NK-92 treated with Interleukin-12 subunit alpha and Interleukin-12 subunit beta, amount 100 ng/mL, for 24 hours (cell line): Measurements from ENCODE around the gene FARS2.

ENCODE experiments used
- DNase-seq: peaks from one replicate; lab custom pipeline; 2025; lab: John Stamatoyannopoulos, UW

FARS2 gene

DNA sequence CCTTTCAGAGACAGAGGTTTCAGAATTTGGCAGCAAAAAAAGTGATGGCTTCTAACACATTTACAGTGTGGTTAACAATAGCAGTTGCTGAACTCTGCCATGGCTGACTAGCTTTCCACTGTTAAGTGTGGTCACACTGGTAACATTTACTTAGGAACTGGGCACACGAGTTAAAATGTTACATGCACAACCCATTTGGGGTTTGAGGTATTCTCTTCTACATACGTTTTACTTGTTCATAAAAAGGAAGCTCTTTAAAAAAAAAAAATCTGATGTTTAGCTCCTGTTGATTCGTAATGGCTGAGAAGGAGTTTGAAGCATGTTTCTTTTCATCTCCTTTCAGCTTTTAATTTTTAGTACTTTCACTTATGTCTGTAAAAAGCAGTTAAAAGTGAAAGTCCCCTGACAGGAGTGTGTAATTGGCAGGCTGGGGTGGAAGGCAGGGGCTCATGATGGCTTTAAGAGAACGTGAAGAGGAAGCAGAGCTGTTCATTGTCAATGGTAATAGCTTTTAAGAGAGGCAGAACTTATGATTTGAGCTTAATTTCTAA lies 245.9 kb downstream of the FARS2 start:
- DNase-seq, result no peak

DNA sequence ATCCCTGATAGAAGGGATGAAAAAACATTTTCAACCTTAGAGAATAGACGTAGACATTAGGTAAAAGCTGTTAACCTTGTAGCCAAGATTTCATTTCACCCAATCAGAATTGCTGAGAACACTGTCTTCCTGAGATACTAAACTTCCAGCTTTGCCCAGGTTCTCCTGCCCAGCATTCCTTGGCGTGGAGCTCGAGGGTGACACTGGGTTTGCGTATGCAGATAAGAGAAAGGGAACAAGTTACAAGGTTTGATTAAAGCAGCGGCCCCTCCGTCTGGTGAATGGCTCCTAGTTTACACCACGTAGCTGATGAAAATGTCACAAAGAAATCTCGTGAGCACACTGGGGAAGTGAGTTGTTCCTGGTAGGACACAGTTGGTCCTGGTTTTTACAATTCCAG lies 247.8 kb downstream of the FARS2 start:
- DNase-seq, result no peak

DNA sequence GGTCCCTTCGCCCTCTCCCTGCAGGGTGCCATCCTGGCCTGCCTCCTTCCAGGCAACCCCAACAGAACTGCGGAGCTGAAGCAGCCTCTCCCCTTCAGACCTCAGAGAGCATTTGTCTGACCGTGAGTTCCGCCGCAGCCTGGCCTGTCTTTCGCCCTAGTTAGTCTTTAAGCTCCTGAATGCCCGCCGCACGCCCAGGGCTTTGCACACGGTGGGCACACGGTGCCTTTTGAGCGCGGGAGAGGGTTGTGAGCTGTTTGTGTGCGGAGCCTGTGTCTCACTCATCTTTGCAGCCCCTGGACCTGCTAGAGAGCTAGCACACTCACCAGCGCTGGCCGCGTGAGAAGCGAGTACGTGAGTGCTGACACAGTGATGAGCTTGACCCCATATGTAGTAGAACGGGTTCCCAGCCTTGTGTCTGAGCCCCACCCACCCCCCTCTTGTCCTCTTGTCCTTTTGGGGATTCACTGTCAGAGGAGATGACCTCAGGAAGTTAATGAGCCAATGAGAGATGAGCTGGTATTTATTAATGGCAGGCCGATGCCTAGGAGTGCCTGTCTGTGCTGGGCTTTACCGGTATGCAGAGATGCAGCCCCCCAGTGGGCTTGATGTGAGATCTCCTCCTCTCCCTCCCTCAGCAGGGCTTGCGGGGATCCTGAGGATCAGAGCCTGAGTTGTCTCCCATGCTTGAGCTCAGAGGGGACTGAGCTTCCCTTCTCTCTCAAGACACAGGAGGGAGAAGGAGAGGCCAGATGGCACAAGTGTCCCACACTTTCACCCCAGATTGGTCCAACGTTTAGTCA lies 249.2 kb downstream of the FARS2 start:
- no peak for DNase-seq

DNA sequence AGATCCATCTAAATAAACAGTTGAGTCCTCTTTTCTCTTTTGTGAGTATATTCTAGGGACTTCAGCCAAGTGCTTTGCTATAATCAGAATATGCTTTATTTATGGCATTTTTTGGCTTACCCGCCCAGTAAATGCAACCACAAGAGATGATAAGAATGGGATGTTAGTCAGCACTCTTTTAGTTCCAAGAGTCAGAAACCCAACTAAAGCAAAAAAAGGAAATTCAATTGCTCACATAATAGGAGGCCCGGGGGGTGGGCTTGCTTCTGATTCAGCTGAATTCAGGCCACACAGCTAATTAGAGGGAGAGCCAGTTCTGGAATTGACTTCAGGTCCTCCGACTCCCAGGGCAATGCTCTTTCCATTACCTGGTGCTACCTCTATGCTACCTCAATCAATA lies 250.6 kb downstream of the FARS2 start:
- no peak for DNase-seq

DNA sequence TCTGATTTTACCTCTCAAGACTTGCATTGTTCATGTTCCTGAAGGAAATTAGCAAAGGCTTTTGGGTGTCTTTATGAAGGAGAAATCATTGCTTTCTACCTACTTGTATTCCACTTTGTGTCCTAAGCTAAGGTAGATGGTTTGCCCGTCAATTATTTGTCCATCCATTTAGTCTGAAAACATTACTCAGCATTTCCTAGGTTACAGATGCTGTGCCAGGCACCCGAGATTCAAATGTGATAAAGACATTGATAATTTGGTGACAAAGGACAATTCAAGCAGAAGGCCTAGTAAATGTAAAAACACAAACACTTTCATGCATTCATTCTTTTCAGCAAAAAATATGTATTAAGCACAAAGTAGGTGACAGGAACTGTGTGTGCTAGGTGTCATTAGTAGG lies 251.1 kb downstream of the FARS2 start:
- no peak for DNase-seq

DNA sequence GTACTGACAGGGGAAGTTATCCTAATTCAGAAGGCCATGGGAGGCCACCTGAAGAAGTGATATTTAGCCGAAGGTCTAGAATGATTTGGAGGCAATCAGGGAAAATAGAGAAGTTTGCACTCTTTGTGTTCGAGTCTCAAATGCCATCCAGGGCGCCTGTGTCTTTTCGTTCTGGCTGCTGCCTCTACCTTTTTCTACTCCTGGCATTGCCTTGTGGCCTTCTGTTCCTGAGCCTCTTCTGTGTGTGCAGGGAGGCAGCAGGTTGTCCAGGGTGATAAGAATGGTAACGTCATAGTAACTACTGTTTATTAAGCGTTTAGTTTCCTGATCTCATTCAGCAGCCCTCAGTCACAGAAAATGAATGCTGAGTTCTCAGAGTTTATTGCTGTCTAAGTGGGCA lies 252.1 kb downstream of the FARS2 start:
- DNase-seq, result no peak

DNA sequence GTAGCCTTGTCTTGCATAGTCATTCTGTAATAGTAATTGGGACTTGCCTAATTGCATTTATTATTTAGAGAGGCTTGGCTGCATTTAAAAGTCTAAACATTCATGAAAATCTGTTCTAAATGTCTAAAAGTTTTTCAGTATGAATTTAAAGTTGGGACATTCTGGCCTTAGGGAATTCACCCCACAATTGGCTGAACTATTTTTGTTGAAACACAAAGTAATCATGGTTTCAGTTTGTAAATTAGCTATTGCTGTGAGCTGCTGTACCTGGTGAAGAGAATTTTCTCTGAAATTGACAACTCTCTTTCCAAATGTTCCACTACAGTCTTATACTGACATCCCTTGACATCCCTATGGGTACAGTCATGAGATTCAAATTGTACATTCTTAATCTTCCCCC lies 253.0 kb downstream of the FARS2 start:
- no peak for DNase-seq

DNA sequence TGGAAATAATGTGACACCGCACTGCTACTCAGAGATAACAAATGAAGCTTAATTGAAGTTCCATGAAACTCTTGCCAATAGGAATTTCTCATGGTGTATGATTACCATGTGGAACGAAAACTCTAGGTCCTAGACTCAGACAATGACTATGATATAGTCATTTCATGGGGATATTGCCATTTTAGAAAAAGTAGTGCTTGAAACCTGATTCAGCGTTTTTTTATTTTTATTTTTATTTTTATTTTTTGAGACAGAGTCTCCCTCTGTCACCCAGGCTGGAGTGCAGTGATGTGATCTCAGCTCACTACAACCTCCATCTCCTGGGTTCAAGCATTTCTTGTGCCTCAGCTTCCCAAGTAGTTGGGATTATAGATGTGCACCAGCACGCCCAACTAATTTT lies 253.9 kb downstream of the FARS2 start:
- no peak for DNase-seq

DNA sequence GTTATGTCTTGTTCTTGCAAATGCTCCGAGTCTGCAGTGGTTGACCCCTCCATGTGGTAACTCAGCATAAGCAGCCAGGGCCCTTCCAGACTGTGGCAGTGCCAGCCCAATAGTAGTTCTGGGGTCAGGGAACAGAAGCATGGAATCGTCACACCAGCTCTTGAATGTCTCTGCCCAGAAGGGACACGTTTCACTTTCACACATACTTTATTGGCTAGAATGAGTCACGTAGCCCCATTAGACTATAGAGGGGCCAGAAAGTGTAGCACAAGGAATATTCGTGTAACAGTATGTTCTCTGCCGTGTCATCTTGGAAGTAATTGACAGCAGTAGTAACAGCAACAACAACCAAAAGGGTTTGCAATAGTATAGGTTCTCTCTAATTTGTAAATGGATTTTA lies 254.7 kb downstream of the FARS2 start:
- peak; percentile 33 for DNase-seq

DNA sequence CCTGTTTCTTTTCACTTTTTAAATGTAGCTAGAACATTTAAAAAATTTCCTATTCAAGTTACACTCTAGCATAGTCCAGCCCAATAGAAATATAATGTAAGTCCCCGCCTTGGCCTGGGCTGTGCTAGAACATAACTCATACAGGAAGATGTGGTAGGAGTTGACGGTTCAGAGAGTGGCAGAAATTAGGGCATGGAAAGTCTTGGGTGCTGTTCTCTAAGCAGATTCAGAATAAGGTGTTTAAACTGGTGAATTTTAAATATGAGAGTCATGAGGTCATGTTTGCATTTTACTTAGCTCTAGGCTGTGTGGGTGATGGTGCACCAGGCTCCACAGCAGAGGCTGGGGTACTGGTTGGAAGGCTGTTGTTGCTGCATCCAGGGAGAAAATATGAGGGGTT lies 256.5 kb downstream of the FARS2 start:
- peak; percentile 47 for DNase-seq

DNA sequence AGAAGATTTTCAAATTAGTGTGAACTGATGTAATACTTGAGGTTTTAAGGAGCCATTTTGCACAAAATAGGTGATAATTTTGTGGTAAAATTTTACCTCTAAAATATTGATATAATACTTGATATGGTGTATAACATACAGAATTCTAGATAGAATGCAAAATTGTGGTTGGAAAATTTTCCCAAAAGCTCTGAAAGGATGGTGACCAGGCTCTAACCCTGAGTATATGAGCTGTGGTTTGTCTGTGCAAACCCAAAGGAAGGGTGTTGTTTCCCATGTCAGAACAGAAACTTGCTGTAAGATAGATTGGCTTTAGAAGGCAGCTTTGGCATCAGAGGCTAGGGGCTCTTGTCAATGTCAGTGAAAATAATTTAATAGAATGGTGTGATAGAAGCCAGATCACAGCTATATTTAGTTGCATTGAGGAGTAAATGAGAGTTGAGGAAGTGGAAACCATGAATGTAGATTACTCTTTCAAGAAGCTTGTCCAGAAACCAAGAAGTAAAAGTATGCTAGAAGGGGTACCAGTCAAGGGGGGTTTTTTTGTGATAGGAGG lies 257.7 kb downstream of the FARS2 start:
- peak; percentile 14 for DNase-seq

DNA sequence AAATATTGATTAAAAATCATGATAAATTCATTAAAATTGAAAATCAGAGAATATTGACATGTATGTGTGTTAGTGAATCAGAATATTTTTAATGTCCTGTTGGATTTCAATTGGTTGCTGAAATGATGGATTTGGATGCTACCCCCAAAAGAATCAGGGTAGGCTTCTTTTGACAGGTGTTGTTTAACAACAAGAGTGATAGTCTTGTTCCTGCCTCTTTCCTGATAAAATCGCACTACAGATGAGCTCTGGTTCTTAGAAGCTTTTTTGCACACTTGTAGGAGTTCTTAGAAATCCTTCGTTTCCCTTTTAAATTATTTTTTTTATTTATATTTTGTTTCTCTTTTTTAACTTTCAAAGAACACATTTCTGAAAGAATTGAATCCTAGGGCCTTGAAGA lies 259.5 kb downstream of the FARS2 start:
- DNase-seq, result no peak

DNA sequence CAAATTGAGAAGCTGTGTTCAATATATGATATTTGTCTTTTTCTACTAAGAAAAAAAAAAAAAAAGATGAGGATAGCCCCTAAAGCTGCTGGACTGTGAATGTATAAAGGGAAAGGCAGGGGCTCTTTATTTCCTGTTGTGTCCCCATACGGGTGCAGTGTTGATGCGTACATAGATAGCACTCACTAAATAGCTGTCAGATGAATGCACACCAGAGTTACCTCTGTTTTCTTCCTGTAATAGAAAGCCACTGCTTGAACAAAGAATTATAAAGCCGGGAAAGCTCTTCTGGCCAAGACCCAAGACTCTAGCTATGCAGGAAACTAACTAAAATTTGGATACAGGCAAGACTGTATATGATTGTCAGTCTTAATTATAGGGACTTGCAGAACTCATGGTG lies 260.0 kb downstream of the FARS2 start:
- no peak for DNase-seq

DNA sequence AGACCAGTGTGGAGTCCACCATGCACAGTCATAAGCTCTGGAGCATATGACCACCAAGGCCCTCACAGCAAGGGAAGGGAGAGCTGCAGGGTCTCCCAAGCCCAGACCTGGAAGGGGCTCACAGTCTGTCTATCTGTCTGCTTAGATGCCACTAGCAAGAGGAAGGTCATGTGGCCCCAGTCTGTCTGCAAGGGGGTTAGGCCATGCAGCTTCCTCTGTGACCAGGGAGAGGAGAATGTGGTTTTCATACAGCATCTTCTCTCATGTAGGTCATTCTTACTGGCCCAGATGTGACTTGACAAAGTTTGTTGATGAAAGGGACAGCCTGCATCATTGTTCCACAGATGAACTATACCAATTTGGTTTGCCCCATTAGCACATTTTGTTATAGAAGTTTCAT lies 260.8 kb downstream of the FARS2 start:
- peak; percentile 15 for DNase-seq

DNA sequence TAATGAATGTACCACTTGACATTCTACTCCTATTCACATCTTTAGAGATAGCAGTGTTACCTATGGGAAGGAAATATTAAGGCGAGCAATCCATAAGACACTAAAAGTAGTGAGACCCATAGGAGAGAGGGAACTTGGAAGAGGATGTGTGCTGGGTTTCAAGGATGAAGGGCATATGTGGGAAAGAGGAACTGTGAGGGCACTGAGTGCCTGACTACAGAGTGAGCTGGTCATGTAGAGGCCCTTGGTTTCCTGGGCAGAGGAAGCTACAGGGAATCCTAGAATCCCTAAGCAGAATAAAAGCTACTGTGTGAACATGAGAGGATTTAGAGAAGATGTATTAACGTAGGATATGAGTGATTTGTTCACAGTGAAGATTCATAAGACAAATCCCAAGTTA lies 262.8 kb downstream of the FARS2 start:
- no peak for DNase-seq

DNA sequence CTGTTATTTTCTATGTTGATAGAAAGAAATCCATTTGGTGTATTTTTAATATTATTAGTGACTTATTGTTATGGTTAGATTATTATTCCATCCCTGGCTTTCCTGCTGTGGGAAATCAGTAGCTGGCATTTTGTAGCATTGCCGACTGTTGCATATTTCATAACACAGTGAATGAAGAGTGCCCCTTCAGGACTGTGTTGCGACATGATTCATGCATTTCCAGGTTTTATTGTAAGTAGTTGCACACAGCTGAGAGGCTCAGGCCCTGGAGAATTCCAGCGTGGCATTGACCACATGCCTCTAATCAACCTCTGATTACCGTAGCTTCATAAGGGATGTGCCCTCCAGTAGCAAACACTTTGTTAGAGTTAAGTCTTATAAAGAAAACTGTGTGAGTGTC lies 263.9 kb downstream of the FARS2 start:
- no peak for DNase-seq

DNA sequence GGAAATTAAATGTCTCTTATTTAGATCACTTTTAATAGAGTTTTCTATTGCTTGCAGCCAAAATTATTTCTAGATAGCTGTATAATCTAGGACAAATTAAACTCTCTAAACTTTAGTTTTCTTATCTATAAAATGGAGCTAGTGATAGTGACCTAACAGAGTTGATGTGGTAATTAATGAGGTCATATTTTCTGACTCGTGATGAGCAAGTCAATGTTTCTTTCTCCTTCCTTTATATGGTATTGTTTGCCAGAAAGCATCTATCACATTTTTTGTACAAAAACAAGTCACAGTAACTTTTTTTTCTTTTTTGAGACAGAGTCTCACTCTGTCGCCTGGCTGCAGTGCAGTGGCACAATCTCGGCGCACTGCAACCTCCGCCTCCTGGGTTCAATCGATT lies 267.7 kb downstream of the FARS2 start:
- no peak for DNase-seq

DNA sequence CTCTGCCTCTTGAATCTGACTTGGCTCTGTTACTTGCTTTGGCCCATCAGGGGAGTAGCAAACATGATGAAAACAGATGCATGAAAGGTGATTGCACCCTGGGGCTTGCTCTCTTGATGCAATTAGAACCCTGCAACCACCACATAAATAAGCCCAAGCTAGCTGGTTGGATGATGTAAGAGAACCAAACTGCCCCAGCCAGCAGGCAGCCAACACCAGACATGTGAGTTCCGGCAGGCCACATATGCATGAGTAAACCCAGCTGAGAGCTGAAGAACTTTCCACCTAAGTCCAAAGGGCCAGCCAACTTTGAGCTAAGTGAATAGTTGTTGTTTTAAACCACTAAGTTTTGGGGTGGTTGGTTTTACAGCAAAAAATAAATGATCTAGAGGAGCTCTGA lies 268.4 kb downstream of the FARS2 start:
- no peak for DNase-seq

DNA sequence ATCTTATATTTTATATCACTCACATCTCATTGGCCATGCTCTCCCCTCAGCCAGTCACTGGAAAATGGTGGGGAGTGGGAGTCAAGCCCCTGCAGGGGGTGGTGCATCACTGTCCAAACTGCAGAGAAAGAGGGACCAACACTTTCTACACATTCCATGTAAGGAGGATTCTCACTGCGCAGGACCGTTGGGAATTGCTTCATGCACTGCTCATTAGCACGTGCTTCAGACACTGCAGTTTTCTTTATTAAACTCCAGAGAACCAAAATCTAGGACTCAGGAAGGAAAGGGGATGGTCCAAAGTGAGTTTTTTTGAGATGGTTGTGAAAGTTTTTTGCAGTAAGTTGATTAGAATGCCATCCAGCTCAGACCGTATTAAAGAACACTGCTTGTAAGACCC lies 269.8 kb downstream of the FARS2 start:
- no peak for DNase-seq

DNA sequence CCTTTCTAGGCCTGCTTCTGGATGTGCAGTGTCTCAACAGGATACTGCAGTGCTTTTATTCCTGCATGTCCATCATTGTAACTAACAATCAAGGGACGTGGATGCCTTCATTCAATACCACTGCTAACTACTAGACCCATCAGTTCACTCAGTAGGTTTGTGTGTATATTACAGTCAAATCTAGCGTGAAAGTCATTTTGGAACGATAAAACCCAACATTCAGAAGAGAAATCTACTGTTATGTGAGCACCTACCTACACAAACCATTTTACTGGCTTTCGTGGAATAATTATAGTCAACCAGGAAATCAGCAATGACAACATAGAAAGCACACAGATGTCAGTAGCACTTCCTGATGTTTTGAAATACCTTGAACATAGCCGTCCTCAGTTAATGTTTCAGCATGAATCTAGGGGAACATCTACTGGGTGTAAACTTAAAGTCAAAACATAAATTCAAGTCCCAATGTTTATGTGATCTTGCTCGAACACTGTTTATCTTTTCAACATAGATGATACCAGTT lies 270.6 kb downstream of the FARS2 start:
- DNase-seq, result no peak

DNA sequence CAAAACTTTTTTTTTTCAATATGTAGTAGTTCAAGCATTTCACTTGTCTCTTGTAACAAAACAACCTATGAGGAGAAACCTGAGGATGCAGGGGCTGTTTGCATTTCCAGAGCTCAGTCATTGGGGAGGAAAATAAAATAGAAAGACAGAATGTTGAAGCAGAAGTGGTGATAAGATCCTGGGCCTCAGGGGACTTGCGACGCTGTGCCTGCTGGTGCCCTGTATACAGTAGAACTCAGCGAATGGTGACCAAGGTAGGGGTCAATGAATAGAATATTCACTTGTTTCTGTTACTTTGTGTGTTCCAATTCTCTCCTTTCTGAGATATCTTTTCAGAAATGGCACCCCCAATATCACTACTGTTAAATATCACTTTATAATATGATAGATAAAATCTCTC lies 271.6 kb downstream of the FARS2 start:
- DNase-seq, result no peak

DNA sequence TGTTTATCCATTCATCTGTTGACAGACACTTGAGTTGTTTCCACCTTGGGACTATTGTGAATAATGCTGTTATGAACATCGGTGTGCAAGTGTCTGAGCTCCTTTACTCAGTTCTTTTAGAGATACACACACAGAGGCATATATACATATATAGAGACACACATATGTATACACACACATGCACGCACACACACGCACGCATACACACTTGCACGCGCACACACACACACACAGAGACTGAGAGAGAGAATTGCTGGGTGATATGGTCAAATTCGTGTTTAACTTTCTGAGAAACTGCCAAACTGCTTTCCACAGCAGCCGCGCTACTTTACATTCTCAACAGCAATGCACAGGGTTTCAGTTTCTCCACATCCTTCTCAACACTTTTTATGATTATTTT lies 273.3 kb downstream of the FARS2 start:
- no peak for DNase-seq

DNA sequence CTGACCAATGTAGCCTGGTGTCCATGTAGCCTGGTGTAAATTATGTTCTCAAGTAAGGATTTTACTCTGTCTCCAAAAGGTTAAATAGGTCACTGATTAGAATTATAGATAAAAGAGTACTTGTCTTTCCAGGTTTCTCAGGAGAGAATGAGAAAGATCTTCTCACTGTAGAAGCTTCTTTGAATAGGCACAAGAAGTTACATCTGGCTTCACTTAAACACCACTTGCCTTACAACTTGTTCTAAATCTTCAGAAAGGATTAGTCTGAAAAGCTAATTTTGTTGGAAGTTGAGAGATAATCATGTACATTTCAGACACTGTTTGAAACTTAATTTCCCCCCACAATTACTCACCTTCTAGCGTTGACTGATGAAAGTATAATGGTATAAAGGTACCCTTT lies 275.3 kb downstream of the FARS2 start:
- no peak for DNase-seq

DNA sequence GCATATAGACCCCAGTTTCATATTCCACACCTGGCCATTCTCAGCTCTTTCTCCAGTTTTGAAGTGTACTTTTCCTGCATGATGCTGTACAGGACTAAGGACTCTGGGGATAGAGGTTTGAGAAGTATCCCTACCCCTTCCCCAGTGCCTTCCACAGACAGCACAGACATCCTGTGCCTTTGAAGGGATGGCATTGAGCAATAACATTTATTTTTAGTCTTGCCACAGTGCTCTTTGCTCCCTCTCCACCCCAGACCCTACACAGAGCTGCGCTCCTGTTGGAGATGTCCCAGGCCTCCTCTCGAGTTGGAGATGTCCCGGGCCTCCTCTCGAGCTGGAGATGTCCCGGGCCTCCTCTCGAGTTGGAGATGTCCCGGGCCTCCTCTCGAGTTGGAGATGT lies 275.8 kb downstream of the FARS2 start:
- DNase-seq, result no peak
